IMR-90 (cell line): ENCODE data around the gene TMEM37. TPM values are rescaled to one million over a fixed set of nuclear protein-coding genes. Genes with fewer than 3 reads are reported as not detected.

Experiments used
- ATAC-seq: fragments of 200-7000 bp; cut with Tn5 transposase; 2 replicates; pipeline ENCODE4 v1.9.1; 2020; ENCODE audit warnings: low read depth, mild to moderate bottlenecking, moderate library complexity
- BruUV-seq: library from RNA; stranded (reverse); fragments of 400-500 nt; replicated peaks from 2 replicates; lab custom pipeline; 2021; lab: Mats Ljungman, UMichigan
- CTCF ChIA-PET: fragments of 300-600 bp; formaldehyde crosslinking; extraction: SDS; loops from one replicate; lab custom pipeline; 2021; ENCODE audit warnings: antibody characterized with exemption; lab: Yijun Ruan, JAX
- POLR2A ChIA-PET: fragments of 300-600 bp; sonication (Branson Sonifier 250); formaldehyde crosslinking; loops from one replicate; lab custom pipeline; 2022; ENCODE audit warnings: antibody characterized with exemption; ENCODE audit not compliant: unreplicated experiment; lab: Charles Lee
- DNase-seq: peaks from one replicate; pipeline ENCODE4 v3.0.0; 2013
- H2AFZ ChIP-seq: replicated peaks from 2 replicates; pipeline ENCODE3; 2013; ENCODE audit warnings: low read length, mild to moderate bottlenecking; ENCODE audit not compliant: poor library complexity
- H2AK5ac ChIP-seq: 2 replicates; pipeline ENCODE4 v1.6.1; 2013; ENCODE audit warnings: low read depth, low read length, inconsistent platforms
- H2AK9ac ChIP-seq: replicated peaks from 2 replicates; pipeline ENCODE3; 2013; ENCODE audit warnings: mild to moderate bottlenecking, low read depth, low read length, moderate library complexity; ENCODE audit not compliant: poor library complexity
- H2BK120ac ChIP-seq: 2 replicates; pipeline ENCODE4 v1.6.1; 2013; ENCODE audit warnings: low read depth, low read length, inconsistent platforms
- H2BK15ac ChIP-seq: 3 replicates; pipeline ENCODE4 v1.6.1; 2013; ENCODE audit warnings: low read depth, low read length, inconsistent platforms
- H2BK20ac ChIP-seq: 2 replicates; pipeline ENCODE4 v1.6.1; 2013; ENCODE audit warnings: low read depth, mild to moderate bottlenecking, inconsistent platforms, low read length, moderate library complexity
- H2BK5ac ChIP-seq: 2 replicates; pipeline ENCODE4 v1.6.1; 2013; ENCODE audit warnings: mild to moderate bottlenecking, low read depth, low read length, inconsistent platforms; ENCODE audit not compliant: poor library complexity, severe bottlenecking
- H3K14ac ChIP-seq: replicated peaks from 2 replicates; pipeline ENCODE4 v1.6.1; 2013; ENCODE audit warnings: low read depth, low read length, inconsistent platforms
- H3K18ac ChIP-seq: 2 replicates; pipeline ENCODE4 v1.6.1; 2013; ENCODE audit warnings: low read depth, low read length, control low read depth
- H3K23ac ChIP-seq: 2 replicates; pipeline ENCODE4 v1.6.1; 2013; ENCODE audit warnings: low read depth, low read length, inconsistent platforms
- H3K27ac ChIP-seq: 2 replicates; pipeline ENCODE4 v1.5.1; 2013; ENCODE audit warnings: mild to moderate bottlenecking, control low read depth, low read length; ENCODE audit not compliant: insufficient read depth
- H3K27me3 ChIP-seq: 2 replicates; pipeline ENCODE4 v1.6.1; 2013; ENCODE audit warnings: low read length; ENCODE audit not compliant: control insufficient read depth, insufficient read depth
- H3K36me3 ChIP-seq: 2 replicates; pipeline ENCODE4 v1.6.1; 2013; ENCODE audit warnings: low read length, mixed read lengths; ENCODE audit not compliant: control insufficient read depth, insufficient read depth
- H3K4ac ChIP-seq: 2 replicates; pipeline ENCODE4 v1.6.1; 2013; ENCODE audit warnings: low read depth, low read length, inconsistent platforms
- H3K4me1 ChIP-seq: 2 replicates; pipeline ENCODE4 v1.6.1; 2013; ENCODE audit warnings: low read length, mixed read lengths; ENCODE audit not compliant: control insufficient read depth, insufficient read depth
- H3K4me2 ChIP-seq: 2 replicates; pipeline ENCODE4 v1.6.1; 2013; ENCODE audit warnings: low read depth, mild to moderate bottlenecking, control low read depth, low read length, moderate library complexity
- H3K4me3 ChIP-seq: 2 replicates; pipeline ENCODE4 v1.5.1; 2013; ENCODE audit warnings: low read depth, mild to moderate bottlenecking, control low read depth, low read length, moderate library complexity; ENCODE audit not compliant: insufficient read depth
- H3K56ac ChIP-seq: 2 replicates; pipeline ENCODE4 v1.6.1; 2013; ENCODE audit warnings: low read length, inconsistent platforms; ENCODE audit not compliant: insufficient read depth; ENCODE audit errors: extremely low read depth
- H3K79me1 ChIP-seq, 2 experiments: 2 replicates each; pipeline ENCODE4 v1.6.1; 2013; ENCODE audit warnings: low read length in 2 of 2, inconsistent platforms in 1 of 2, low read depth in 1 of 2
- H3K9ac ChIP-seq: 2 replicates; pipeline ENCODE4 v1.6.1; 2013; ENCODE audit warnings: low read depth, low read length, control low read depth
- H3K9me1 ChIP-seq: 2 replicates; pipeline ENCODE4 v1.6.1; 2013; ENCODE audit warnings: low read length, inconsistent platforms; ENCODE audit not compliant: insufficient read depth
- H3K9me3 ChIP-seq: 2 replicates; pipeline ENCODE4 v1.6.1; 2013; ENCODE audit warnings: low read length; ENCODE audit not compliant: control insufficient read depth, insufficient read depth
- H4K20me1 ChIP-seq: 2 replicates; pipeline ENCODE4 v1.6.1; 2013; ENCODE audit warnings: low read length, inconsistent platforms; ENCODE audit not compliant: insufficient read depth
- H4K5ac ChIP-seq: 2 replicates; pipeline ENCODE4 v1.6.1; 2013; ENCODE audit warnings: mild to moderate bottlenecking, low read depth, low read length, control low read depth
- H4K8ac ChIP-seq, 2 experiments: 2 replicates each; pipeline ENCODE4 v1.6.1; 2013; ENCODE audit warnings: low read depth in 2 of 2, low read length in 2 of 2, control low read depth in 1 of 2, inconsistent platforms in 1 of 2
- H4K91ac ChIP-seq: 2 replicates; pipeline ENCODE4 v1.6.1; 2013; ENCODE audit warnings: low read depth, low read length, inconsistent platforms; ENCODE audit not compliant: insufficient read depth
- BHLHE40 ChIP-seq: fragments of 150-350 bp; IDR thresholded peaks from 2 replicates; pipeline ENCODE4 v1.6.1; 2016; ENCODE audit warnings: mild to moderate bottlenecking, low read depth, low read length
- CEBPB ChIP-seq: IDR thresholded peaks from 2 replicates; pipeline ENCODE4 v1.6.1; 2012; ENCODE audit warnings: low read depth, low read length, improper control_type of control experiment
- CHD1 ChIP-seq: IDR thresholded peaks from 2 replicates; pipeline ENCODE4 v1.6.1; 2012; ENCODE audit warnings: low read depth, low read length, improper control_type of control experiment
- FOS ChIP-seq: fragments of 150-350 bp; IDR thresholded peaks from 2 replicates; pipeline ENCODE4 v1.6.1; 2016; ENCODE audit warnings: low read depth, low read length
- MAFK ChIP-seq: IDR thresholded peaks from 2 replicates; pipeline ENCODE4 v1.6.1; 2012; ENCODE audit warnings: low read depth, low read length, improper control_type of control experiment
- MAZ ChIP-seq: IDR thresholded peaks from 2 replicates; pipeline ENCODE4 v1.6.1; 2012; ENCODE audit warnings: low read depth, mild to moderate bottlenecking, low read length, improper control_type of control experiment, moderate library complexity, borderline replicate concordance
- MXI1 ChIP-seq: IDR thresholded peaks from 2 replicates; pipeline ENCODE4 v1.6.1; 2012; ENCODE audit warnings: low read depth, mild to moderate bottlenecking, low read length, moderate library complexity, borderline replicate concordance
- POLR2A ChIP-seq: IDR thresholded peaks from 2 replicates; pipeline ENCODE4 v1.6.1; 2012; ENCODE audit warnings: mild to moderate bottlenecking, low read depth, low read length
- RAD21 ChIP-seq: IDR thresholded peaks from 2 replicates; pipeline ENCODE4 v1.6.1; 2012; ENCODE audit warnings: low read length, improper control_type of control experiment
- RCOR1 ChIP-seq: IDR thresholded peaks from 2 replicates; pipeline ENCODE4 v1.6.1; 2012; ENCODE audit warnings: mild to moderate bottlenecking, low read length, improper control_type of control experiment; ENCODE audit not compliant: insufficient replicate concordance
- RFX5 ChIP-seq: IDR thresholded peaks from 2 replicates; pipeline ENCODE4 v1.8.0; 2012; ENCODE audit warnings: low read depth, mild to moderate bottlenecking, low read length, moderate library complexity
- SMC3 ChIP-seq: fragments of 150-350 bp; IDR thresholded peaks from 2 replicates; pipeline ENCODE4 v1.6.1; 2016; ENCODE audit warnings: low read depth, mild to moderate bottlenecking, antibody characterized with exemption, low read length, moderate library complexity
- WGBS, 2 experiments: methylation state at CpG; one replicate each; pipeline versions ENCODE4 v1.1.5 to v1.1.7; 2013; ENCODE audit warnings: missing lambda C conversion rate in 2 of 2; ENCODE audit not compliant: insufficient read length in 1 of 2; ENCODE audit errors: extremely low coverage in 2 of 2; 5-methylcytosine and 5-hydroxymethylcytosine counted together
- dilution Hi-C: fragments of 300-500 bp; cut with HindIII; formaldehyde crosslinking; loops from one replicate; pipeline ENCODE4 v1.14.3; 2018; ENCODE audit warnings: low sequenced_read_pairs; ENCODE audit not compliant: unreplicated experiment
- in situ Hi-C: fragments of 300-500 bp; cut with MboI; formaldehyde crosslinking; loops from 3 replicates; pipeline ENCODE4 v1.14.3; 2019; ENCODE audit warnings: low sequenced_read_pairs, inconsistent platforms, mixed read lengths
- intact Hi-C: fragments of 100-400 bp; cut with micrococcal nuclease; formaldehyde crosslinking; loops from 2 replicates; pipeline ENCODE4 v1.10.0; 2022
- polyA plus RNA-seq, 3 experiments: library from polyadenylated mRNA; depleted of rRNA; stranded (reverse); fragments of >200 nt; gene quantifications; 2 replicates each; pipeline ENCODE4 v1.2.3, GENCODE V29; 2012; ENCODE audit warnings: low replicate concordance in 1 of 3
- total RNA-seq: library from RNA; depleted of rRNA; stranded (reverse); fragments of >200 nt; gene quantifications from 2 replicates; pipeline ENCODE4 v1.2.3, GENCODE V29; 2012
- TF ChIP-seq, protein P1 (sequence below): conservative IDR thresholded peaks from 2 replicates; pipeline ENCODE4 v1.5.1; 2012; ENCODE audit warnings: mild to moderate bottlenecking, low read depth, low read length, improper control_type of control experiment
- TF ChIP-seq, protein P2 (sequence below): fragments of 150-350 bp; IDR thresholded peaks from 2 replicates; pipeline ENCODE4 v1.6.1; 2017; ENCODE audit warnings: mild to moderate bottlenecking, antibody characterized with exemption, low read length, low read depth

Gene TMEM37
- total and polyA plus RNA-seq, 2 of the 4 experiments (the other 2 are of a cell fraction), result under 0.01 to 0.39 TPM

DNA sequence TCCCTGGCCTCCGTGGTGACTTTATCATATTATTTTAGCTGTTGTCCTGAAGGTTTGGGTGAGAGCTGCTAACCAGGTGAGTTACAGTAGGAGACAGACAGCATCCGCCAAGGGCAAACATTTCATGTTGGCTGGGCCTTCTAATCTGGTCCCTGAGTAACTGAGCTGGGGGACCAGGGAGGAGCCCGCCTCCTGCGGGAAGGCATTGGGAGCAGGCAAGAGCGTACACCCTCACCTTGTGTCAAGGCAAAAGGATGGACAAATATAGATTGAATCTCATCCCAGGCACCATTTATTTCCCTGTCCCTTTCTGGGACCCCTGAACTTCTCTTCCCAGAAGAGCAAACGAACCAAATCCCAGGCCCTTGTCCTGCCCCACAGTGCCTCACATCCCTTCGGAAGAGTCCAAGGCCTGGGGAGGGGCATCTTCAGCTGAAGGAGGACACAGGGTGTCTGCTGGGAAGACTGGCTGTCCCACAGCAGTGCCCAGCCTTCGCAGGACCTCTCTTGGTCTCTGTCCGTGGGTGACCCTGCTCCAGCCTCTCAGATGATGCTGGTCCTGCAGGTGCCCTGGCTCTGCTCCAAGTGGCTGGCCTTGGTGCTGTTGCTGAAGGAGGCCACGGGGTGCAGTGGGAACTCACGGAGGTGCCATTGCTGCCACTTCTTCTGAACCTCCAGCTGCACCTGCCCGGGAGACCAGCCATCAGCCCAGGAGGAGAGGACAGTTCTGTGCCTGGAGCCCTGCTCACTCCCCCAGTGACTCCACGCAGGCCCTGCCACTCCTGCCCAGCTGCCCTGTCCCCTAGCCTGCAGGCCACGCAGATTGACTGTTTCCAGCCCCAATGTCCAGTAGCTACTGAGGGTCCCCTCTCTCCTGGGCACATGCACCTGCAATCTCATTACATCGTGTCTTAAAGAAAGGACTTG is 8.2 kb downstream of the TMEM37 start:
- Histone ChIP-seq H3K9me3 (no peaks in the 10 kb centered on the region), H3K56ac (no peak overlapping the region), H3K4me2 (no peak overlapping the region), H2BK15ac (no peak overlapping the region), H3K27ac (no peak overlapping the region), H3K27me3 (peaks cover 18% of the 10 kb centered on the region), H4K91ac (no peak overlapping the region), H4K5ac (no peak overlapping the region), H2AK9ac (no peak overlapping the region), H2AK5ac (no peak overlapping the region), H3K4me1 (no peaks in the 10 kb centered on the region), H2BK20ac (no peak overlapping the region), H3K18ac (no peak overlapping the region), H2AFZ (no peak overlapping the region), H3K23ac (no peak overlapping the region), H4K20me1 (no peaks in the 10 kb centered on the region), H3K4ac (no peak overlapping the region), H3K36me3 (no peaks in the 10 kb centered on the region), H4K8ac (no peak overlapping the region), H3K9me1 (no peaks in the 10 kb centered on the region), H3K4me3 (no peak overlapping the region), H3K9ac (no peak overlapping the region), H3K14ac (no peak overlapping the region), H2BK120ac (no peak overlapping the region), H2BK5ac (no peak overlapping the region), H3K79me1 (no peaks in the 10 kb centered on the region)
- WGBS, 2 experiments, result 52% methylated on average over 5 of the region's 15 CpGs; no CpG with 5 or more reads in 1 of the 2 experiments
- no peak for ATAC-seq
- intact Hi-C loops, result no loop called here
- no peak for DNase-seq
- no TSS peak for BruUV-seq
- POLR2A ChIA-PET, result no interaction called here
- in situ Hi-C loops, result no loop called here
- TF ChIP-seq MAFK (no peak), MAZ (no peak), RFX5 (no peak), RCOR1 (no peak), MXI1 (no peak), CEBPB (no peak), BHLHE40 (no peak), POLR2A (no peak), CHD1 (no peak), SMC3 (no peak), FOS (no peak), RAD21 (no peak)
- TF ChIP-seq, protein P1, sequence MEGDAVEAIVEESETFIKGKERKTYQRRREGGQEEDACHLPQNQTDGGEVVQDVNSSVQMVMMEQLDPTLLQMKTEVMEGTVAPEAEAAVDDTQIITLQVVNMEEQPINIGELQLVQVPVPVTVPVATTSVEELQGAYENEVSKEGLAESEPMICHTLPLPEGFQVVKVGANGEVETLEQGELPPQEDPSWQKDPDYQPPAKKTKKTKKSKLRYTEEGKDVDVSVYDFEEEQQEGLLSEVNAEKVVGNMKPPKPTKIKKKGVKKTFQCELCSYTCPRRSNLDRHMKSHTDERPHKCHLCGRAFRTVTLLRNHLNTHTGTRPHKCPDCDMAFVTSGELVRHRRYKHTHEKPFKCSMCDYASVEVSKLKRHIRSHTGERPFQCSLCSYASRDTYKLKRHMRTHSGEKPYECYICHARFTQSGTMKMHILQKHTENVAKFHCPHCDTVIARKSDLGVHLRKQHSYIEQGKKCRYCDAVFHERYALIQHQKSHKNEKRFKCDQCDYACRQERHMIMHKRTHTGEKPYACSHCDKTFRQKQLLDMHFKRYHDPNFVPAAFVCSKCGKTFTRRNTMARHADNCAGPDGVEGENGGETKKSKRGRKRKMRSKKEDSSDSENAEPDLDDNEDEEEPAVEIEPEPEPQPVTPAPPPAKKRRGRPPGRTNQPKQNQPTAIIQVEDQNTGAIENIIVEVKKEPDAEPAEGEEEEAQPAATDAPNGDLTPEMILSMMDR, result no peak
- TF ChIP-seq, protein P2, sequence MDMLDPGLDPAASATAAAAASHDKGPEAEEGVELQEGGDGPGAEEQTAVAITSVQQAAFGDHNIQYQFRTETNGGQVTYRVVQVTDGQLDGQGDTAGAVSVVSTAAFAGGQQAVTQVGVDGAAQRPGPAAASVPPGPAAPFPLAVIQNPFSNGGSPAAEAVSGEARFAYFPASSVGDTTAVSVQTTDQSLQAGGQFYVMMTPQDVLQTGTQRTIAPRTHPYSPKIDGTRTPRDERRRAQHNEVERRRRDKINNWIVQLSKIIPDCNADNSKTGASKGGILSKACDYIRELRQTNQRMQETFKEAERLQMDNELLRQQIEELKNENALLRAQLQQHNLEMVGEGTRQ, result no peak
- CTCF ChIA-PET, result no interaction called here
- dilution Hi-C loops, result no loop called here
